ENCODE results near the gene NGDN. TPM values are rescaled to one million over a fixed set of nuclear protein-coding genes. Genes with fewer than 3 reads are reported as not detected.

The NGDN gene
- total and polyA plus RNA-seq, 2 of the 8 experiments (the other 6 are each of a cell fraction or from before 2014, with no cell fraction given), result 39.8 to 48.8 TPM

- TF ChIP-seq ATF2 (IDR thresholded peaks at IDR 0.05; ENCODE audit: low read length) (no peak), KDM4A (IDR thresholded peaks at IDR 0.05; ENCODE audit: low read depth, low read length, severe bottlenecking) (no peak), ZNF274 (IDR thresholded peaks at IDR 0.05; ENCODE audit: borderline replicate concordance, extremely low read depth, low read length) (no peak)
- TF ChIP-seq, protein P1, sequence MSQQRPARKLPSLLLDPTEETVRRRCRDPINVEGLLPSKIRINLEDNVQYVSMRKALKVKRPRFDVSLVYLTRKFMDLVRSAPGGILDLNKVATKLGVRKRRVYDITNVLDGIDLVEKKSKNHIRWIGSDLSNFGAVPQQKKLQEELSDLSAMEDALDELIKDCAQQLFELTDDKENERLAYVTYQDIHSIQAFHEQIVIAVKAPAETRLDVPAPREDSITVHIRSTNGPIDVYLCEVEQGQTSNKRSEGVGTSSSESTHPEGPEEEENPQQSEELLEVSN (IDR thresholded peaks at IDR 0.05), result no peak
Observed at GRCh38 chr14:23421594-23421993, 47.9 kb upstream of the NGDN start (continued).
